Measurements from ENCODE around the gene NUDT3.
"Not testable (repeated sequence)": the region's sequence is repeated elsewhere in the genome, so short reads cannot be mapped to it uniquely, and the experiment has no call there.

NUDT3 gene

DNA sequence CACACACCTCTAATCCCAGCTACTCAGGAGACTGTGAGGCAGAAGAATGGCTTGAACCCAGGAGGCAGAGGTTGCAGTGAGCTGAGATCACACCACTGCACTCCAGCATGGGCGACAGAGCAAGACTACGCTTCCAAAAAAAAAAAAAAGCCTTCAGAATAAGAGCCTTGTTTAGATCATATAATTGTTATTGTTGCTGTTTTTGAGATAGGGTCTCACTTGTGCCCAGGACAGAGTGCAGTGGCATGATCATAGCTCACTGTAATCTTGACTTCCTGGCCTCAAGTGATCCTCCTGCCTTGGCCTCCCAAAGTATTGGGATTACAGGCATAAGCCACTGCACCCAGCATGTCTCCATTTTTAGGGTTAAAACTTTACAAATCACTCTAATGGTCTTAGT, 68.2 kb downstream of the NUDT3 start:
- in situ Hi-C loops (cut with MboI; ENCODE audit: low sequenced_read_pairs): not testable (repeated sequence)

DNA sequence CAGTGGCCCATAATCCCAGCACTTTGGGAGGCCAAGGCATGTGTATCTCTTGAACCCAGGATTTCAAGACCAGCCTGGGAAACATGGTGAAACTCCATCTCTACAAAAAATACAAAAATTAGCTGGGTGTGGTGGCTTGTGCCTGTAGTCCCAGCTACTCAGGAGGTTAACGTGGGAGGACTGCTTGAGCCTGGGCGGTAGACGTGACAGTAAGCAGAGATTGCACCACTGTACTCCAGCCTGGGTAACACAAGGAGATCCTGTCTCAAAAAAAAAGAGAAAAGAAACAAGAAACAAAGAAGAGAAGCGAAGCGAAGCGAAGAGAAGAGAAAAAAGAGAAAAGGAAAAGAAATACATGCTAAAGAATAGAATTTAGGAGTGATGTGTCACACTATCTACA, 69.2 kb downstream of the NUDT3 start:
- in situ Hi-C loops (cut with MboI; ENCODE audit: low sequenced_read_pairs): no loop called here

DNA sequence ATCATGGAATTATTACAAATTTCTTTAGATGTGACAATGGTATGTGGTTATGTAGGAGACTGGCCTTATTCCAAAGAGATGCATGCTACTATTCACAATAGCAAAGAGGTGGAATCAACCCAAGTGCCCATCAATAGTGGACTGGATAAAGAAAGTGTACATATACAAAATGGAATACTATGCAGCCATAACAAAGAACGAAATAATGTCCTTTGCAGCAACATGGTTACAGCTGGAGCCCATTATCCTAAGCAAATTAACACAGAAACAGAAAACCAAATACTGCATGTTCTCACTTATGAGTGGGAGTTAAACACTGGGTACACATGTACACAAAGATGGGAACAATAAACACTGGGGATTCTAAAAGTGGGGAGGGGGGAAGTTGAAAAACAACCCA, 69.7 kb downstream of the NUDT3 start:
- in situ Hi-C loops (cut with MboI; ENCODE audit: low sequenced_read_pairs): no loop called here

DNA sequence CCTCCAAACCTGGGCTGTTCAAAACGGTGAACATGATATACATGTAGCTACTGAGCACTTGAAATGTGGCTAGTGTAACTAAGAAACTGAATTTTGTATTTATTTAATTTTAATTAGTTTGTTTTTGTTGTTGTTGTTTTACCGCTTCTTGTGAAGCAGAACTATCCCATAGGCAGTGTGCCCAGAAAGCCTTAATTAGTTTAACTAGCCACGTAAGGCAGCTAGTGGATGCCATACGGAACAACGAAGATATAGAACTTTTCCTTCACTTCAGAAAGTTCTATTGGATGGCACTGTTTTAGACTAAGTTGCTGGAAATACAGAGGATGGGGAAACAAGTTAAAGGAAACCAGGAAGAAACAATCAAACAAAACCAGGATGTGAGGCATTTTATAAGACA, 70.6 kb downstream of the NUDT3 start:
- in situ Hi-C loops (cut with MboI; ENCODE audit: low sequenced_read_pairs): no loop called here

DNA sequence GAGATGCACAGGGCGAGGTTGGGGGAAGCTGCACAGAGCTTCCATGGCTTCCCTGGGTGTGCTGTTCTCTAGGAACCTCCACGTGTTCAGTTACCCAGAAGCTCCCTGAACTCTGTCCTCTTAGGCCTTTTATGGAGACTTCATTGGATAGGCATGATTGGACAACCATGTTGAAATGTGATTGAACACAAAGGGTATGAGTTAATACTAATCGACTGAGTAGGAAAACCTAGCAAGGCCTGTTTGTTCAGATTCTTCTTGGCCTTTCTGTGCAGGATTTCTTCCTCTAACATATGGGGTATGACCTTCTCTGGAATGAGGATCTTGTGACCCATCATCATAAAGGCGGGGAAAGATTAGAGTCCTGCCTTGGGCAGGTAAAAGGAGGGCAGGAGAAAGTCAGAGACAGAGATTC, 73.0 kb downstream of the NUDT3 start:
- in situ Hi-C loops (cut with MboI; ENCODE audit: low sequenced_read_pairs): no loop called here

DNA sequence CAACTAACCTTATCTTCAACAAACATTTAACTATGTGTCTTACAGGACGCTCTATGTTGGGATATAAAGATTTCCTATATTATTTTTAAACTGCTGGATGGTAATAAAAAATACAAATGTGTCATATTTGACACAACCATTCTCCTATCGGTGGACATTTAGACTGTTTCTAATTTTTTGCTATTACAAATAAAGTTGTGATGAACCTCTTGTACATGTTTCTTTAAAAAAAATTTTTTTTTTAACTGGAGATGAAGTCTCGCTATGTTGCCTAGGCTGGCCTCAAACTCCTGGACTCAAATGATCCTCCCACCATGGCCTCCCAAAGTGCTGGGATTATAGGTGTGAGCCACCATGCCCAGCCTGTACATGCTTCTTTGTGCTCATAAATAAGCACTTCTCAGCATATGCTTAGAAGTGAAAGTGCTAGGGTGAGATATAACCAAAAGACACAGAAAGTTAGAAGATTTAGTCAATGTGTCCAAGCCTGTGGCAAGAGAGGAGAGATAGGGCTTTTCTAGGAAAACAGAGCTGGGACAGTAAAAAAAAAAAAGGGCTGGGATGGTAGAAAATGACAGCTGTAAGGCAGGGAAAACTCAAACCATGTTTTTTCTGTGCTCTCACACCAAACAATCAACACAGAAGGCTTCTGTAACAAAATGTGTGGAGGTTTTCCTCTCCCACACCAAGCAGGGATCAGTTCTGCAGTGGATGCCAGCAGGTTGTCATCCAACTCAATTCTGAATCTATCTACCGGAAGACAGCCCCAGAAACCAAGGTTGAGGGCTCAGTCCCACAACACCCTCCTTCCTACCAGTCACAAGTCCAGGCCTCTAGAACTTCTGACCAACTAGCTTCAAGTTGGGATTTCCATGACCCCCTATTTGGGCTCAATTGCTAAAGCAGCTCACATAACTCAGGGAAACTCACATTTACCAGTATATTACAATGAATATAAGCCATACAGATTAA, 73.7 kb downstream of the NUDT3 start:
- in situ Hi-C loops (cut with MboI; ENCODE audit: low sequenced_read_pairs): no loop called here

DNA sequence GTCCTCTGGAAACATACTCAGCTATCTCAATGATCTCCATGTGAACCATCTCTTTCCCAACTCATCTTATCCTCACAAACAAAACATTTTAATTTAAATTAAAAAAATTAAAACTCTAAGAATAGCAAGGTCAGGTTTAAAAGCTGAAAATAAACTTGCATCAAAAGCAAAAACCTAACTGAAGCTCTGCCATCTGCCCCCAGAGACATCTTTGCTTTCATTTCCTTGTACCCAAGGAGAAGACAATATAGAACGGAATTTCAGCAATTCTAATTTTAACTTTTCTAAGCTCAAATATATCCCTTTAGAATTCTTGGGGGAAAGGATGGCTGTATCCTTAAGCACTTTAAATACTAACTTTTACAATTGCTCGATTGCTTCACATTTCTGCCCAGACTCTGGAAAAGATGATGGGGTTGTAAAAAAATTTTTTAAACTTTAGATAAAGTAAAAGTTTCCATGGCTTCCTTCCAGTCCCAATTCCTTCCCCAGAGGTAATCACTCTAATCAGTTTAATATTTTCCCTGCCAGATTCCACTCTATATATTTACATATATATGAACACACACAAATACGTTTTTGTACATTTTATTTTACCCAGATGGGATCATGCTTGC, 74.5 kb downstream of the NUDT3 start:
- in situ Hi-C loops (cut with MboI; ENCODE audit: low sequenced_read_pairs): no loop called here

DNA sequence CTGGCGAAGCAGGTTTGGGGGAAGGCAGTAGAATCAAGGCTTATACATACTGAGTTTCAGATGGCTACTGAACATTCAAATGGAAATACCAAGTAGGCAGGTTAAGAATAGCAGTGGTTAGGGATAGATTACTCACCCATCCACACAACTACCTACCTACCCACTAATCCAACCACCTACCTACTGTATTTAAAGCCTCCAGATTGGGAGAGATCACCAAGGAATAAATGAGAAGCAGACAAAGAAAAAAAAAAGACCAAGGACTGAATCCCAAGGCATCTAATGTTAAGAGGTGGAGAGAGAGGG, 75.3 kb downstream of the NUDT3 start:
- in situ Hi-C loops (cut with MboI; ENCODE audit: low sequenced_read_pairs): no loop called here

DNA sequence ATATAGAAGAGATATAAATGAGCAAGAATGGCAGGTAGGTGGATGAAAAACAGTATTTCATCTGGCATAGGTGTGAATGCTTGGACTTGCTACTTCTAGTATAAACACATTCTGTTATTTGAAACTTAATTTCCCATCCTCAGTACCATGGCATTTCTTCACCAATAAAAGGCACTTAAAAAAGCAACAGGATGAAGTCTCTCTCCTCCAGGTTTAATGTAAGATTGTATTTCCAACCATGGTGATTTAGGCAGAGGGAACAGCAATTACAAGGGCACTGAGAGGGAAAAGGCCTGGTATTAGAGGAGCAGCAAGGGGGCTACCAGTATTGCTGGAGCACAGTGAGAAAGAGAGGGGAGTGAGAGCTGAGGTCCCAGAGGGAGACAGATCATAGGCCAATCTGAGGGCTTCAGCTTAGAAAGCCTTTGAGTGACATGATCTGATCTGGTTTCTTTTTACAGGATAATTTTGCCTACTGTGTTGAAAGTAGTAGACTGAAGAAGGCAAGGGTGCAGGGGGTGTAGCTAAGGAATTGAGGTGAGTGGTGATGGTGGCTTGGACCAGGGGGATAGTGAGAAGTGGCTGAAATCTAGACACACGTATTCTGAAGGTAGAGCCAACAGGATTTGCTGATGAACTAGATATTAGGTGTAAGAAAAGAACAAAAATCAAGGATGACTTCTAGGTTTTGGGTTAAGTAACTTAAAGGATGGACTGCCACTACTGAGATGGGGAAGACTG, 75.9 kb downstream of the NUDT3 start:
- in situ Hi-C loops (cut with MboI; ENCODE audit: low sequenced_read_pairs): no loop called here

DNA sequence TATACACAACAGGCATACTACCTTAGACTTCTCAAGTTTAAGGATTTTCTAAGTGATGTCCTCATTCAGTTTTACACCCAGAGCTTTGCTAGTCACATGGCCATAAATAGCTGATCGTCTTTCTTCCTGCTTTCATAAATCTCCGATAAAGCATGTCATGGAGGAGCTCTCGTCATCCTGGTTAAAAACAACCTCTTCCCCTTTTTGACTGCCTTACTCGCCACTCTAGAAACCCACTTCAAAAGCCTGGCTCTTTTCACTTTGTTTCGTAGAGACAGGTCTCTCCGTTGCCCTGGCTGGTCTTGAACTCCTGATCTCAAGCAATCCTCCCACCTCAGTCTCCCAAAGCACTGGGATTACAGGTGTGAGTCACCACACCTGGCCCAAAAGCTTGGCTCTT, 76.7 kb downstream of the NUDT3 start:
- in situ Hi-C loops (cut with MboI; ENCODE audit: low sequenced_read_pairs): no loop called here

DNA sequence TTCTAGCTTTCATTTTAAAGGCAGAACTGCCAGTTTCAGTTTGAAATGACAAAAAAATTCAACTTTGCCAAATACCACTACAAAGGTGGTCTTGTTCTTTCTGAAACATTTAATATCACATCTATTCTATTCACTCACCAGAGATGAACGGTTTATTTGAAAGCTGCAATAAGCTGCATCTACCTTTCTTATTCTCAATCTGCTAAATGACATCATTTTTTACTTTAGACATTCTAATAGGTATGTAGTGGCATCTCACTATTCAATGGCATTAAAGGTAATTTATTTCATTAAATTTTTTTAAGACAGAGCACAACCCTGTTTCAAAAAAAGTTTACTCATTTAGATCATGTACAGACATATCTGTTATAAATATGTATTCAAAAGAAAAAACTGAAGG, 77.2 kb downstream of the NUDT3 start:
- in situ Hi-C loops (cut with MboI; ENCODE audit: low sequenced_read_pairs): no loop called here

DNA sequence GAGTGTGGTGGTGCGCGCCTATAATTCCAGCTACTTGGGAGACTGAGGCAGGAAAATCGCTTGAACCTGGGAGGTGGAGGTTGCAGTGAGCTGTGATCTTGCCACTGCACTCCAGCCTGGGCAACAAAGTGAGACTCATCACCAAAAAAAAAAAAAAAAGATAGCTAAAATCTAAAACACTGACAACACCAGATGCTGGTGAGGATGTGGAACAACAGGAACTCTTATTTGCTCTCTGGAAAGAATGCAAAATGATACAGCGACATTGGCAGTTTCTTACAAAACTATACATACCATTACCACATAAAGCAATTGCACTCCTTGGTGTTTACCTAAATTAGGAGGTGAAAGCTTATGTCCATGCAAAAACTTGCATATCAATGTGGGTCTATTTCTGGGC, 80.2 kb downstream of the NUDT3 start:
- in situ Hi-C loops (cut with MboI; ENCODE audit: low sequenced_read_pairs): no loop called here

DNA sequence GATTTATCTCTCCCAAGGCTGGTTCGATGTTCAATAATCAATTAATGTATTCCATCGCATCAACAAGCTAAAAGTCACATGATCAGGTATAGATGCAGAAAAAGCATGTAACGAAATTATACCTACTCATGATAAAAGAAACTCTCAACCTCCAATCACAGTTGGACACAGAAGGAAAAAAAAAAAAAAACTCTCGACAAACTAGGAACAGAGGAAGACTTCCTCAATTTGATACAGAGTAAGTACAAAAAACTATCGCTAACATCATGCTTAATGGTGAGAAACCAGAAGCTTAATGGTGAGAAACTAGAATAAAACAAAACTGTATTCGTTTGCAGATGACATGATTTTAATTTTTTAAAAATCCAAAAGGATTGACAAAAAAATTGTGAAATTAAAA, 81.7 kb downstream of the NUDT3 start:
- in situ Hi-C loops (cut with MboI; ENCODE audit: low sequenced_read_pairs): no loop called here

DNA sequence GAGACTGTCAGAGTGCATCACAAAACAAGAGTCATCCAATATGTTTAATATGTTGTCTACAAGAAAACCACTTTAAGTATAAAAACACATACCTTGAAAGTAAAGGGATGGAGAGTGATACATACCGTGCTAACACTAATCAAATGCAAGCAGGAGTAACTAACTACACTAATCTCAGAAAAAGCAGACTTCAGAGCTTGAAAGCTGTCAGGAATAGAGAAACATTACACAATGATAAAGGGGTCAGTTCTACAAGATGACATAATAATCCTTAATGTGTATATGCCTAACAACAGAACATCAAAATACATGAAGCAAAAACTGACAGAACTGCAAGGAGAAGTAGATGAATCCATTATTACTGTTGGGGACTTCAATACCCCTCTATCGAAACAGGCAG, 84.0 kb downstream of the NUDT3 start:
- in situ Hi-C loops (cut with MboI; ENCODE audit: low sequenced_read_pairs): no loop called here

DNA sequence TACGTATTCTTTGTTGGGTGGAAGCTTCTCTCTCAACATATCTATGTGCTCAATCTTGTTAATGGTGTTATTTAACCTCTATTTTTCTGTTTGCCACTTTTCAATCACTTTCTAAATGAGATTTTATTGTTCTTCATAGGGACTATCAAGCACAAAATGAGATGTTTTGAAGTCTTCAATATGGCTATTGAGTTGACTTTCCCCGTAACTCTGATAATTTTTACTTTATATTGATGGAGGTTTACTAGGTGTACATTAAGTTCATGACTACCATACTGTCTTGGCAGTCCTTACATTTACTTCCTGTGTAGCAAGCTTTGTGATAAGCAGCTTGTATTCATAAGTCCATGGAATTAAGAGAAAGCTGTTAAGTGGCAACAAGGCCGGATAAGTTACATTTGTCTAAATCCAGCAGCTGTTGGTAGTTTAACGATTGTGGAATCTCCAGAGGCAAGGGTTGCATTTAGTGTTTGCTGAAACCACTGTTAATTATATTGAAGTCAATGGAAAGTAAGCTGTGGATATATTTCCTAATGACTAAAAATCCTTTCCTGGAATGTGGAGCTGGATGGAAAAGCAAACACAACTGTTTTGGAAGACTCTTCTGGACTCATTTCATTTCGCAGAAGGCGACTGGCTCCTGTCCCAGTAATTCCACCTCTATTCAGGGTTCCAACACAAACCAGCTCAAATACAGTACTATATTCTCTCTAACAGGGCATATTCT, 86.3 kb downstream of the NUDT3 start:
- in situ Hi-C loops (cut with MboI; ENCODE audit: low sequenced_read_pairs): no loop called here

DNA sequence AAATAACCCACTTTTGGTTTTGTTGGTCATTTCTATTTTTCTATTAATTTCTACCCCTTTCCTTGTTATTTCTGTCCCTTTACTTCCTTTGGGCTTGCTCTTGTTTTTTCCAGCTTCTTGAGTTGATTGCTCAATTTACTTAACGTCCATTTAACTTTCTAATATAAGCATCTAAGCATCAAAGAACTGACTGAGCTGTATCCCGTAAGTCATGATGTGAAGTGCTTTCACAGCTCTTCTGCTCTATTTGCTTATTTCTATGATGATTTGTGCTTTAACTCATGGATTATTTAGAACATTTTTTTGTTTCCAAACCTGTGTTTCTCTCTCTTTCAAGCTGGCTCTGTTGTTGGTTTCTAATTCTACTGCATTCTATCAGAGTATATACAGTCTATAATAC, 87.0 kb downstream of the NUDT3 start:
- in situ Hi-C loops (cut with MboI; ENCODE audit: low sequenced_read_pairs): no loop called here

DNA sequence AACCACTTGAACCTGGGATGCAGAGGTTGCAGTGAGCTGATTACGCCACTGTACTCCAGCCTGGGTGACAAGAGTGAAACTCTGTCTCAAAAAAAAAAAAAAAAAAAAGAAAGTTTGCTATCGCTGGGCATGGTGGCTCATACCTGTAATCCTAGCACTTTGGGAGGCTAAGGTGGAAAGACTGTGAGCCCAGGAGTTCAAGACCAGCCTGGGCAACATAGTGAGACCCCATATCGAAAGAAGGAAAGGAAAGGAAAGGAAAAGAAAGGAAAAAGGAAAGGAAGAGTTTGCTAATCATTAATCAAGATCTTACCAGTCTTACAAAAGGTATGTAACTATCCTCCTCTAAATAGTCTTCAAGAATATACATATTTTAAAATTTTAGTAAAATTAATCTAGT, 88.3 kb downstream of the NUDT3 start:
- in situ Hi-C loops (cut with MboI; ENCODE audit: low sequenced_read_pairs): no loop called here

DNA sequence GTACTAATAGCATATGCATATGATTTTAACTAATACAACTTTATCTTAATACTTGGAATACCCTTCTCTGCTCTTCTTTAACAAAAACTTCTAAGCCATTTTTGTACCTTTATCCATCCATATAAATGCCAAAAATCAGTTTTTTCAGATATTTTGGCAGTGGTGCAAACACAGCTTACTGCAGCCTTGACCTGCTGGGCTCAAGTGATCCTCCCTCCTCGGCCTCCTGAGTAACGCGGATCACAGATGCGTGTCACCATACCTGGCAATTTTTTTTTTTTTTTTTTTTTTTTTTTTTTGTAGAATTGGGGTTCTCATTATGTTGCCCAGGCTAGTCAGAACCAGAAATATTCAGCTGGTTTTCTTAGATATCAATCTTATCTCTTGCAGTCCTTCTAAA, 89.5 kb downstream of the NUDT3 start:
- in situ Hi-C loops (cut with MboI; ENCODE audit: low sequenced_read_pairs): no loop called here

DNA sequence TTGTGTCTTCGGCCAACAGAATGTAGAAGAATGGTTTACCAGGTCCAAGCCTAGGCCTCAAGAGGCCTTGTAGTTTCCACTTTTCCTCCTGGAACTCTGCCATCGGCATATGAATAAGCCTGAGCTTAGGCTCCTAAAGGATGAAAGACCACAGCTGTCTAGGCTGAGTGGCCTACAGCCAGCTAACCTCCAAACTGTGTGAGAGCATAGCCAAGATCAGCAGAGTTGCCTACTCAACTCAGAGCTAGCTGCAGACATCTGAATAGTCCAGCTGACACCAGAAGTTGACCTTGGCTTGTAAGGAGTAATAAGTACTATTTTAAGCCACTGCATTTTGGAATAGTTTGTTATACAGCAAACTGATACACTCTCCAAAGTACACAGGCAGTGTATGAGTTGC, 91.1 kb downstream of the NUDT3 start:
- in situ Hi-C loops (cut with MboI; ENCODE audit: low sequenced_read_pairs): no loop called here

DNA sequence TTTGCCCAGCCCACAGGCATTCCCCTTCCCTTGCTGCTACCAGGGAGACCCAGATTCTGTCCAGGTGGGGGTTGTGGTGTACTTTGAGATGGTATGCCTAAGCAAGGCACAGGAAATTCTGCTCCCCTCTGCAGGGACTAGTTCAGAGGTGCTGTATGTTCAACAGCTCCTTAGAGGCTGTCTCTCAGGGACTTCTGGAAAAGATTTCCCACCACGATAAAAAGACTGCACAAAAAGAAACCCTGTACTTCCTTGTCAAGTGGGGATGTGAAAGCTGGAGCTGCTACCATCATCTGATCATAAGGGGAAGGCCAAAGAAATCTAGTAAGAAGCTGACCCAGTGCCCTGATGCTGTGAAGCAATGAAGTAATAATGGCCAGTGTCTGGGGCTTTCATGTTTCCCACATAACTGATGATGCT, 92.1 kb downstream of the NUDT3 start:
- in situ Hi-C loops (cut with MboI; ENCODE audit: low sequenced_read_pairs): no loop called here

DNA sequence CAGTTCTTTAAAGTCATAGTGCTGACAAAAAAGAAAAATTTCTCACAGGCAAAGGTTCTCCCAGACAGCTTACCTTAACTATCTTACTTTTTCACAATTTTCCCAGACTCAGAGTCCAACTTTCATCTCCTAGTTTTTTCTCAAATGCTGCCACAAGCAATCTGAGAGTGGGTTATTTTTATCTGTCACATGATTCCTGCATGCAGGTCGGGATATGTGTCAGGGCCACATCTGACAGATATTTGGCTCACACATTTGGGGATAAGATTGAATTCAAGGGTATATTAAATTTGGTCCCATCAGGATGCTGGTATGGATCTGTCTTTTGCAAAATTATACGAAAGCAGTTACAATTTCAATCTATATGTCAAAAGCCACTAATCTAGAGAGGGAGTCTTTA, 93.5 kb downstream of the NUDT3 start:
- in situ Hi-C loops (cut with MboI; ENCODE audit: low sequenced_read_pairs): no loop called here

Data from HL-60/S4 (cell line).